Measurements from ENCODE around the gene NELL1.

Gene NELL1

GRCh38 chr11:21564833-21565682, 895.7 kb downstream of the NELL1 start:
- no peak for DNase-seq (ENCODE audit: low spot score)

- DNase-seq (ENCODE audit: low spot score), result no peak
These were observed 897.2 kb downstream of the NELL1 start for GRCh38 chr11:21566521-21567117.

- DNase-seq (ENCODE audit: low spot score), result no peak
These were observed 898.4 kb downstream of the NELL1 start for GRCh38 chr11:21567645-21568290.

GRCh38 chr11:21572210-21572609, 902.8 kb downstream of the NELL1 start:
- no peak for DNase-seq (ENCODE audit: low spot score)

GRCh38 chr11:21582791-21583190, 913.4 kb downstream of the NELL1 start:
- no peak for DNase-seq (ENCODE audit: low spot score)

- no peak for DNase-seq (ENCODE audit: low spot score)
These were observed 919.4 kb downstream of the NELL1 start for GRCh38 chr11:21588754-21589153.

- DNase-seq (ENCODE audit: low spot score), result no peak
These were observed 933.3 kb downstream of the NELL1 start for GRCh38 chr11:21602699-21603098.

GRCh38 chr11:21603886-21604285, 934.5 kb downstream of the NELL1 start:
- no peak for DNase-seq (ENCODE audit: low spot score)

- DNase-seq (ENCODE audit: low spot score), result no peak
These were observed 935.2 kb downstream of the NELL1 start for GRCh38 chr11:21604564-21604963.

- DNase-seq (ENCODE audit: low spot score), result no peak
These were observed 942.9 kb downstream of the NELL1 start for GRCh38 chr11:21612326-21612725.

GRCh38 chr11:21614961-21615360, 945.6 kb downstream of the NELL1 start:
- no peak for DNase-seq (ENCODE audit: low spot score)

- no peak for DNase-seq (ENCODE audit: low spot score)
These were observed 946.6 kb downstream of the NELL1 start for GRCh38 chr11:21615955-21616371.

GRCh38 chr11:21622566-21622965, 953.2 kb downstream of the NELL1 start:
- no peak for DNase-seq (ENCODE audit: low spot score)

- no peak for DNase-seq (ENCODE audit: low spot score)
These were observed 953.6 kb downstream of the NELL1 start for GRCh38 chr11:21622995-21623394.

Measured in CD4-positive, alpha-beta T cell treated with Interleukin-6 at 100 ng/mL for 8 hours (primary cell).